H9 (cell line): ENCODE data around the gene NFATC4. TPM values are rescaled to one million over a fixed set of nuclear protein-coding genes. Genes with fewer than 3 reads are reported as not detected.

Experiments
- DNase-seq: peaks from one replicate; pipeline ENCODE4 v3.0.0-alpha.2; 2017
- H2AFZ ChIP-seq: one replicate; pipeline ENCODE4 v1.6.1; 2013; ENCODE audit warnings: mild to moderate bottlenecking, low read length, control low read depth, moderate library complexity
- H2AK5ac ChIP-seq: 2 replicates; pipeline ENCODE4 v1.6.1; 2013; ENCODE audit warnings: low read length, control low read depth, mixed read lengths; ENCODE audit not compliant: insufficient read length
- H2BK120ac ChIP-seq: one replicate; pipeline ENCODE4 v1.6.1; 2013; ENCODE audit warnings: low read depth, mild to moderate bottlenecking, low read length, control low read depth, inconsistent platforms; ENCODE audit not compliant: poor library complexity, severe bottlenecking
- H2BK12ac ChIP-seq: 2 replicates; pipeline ENCODE4 v1.6.1; 2013; ENCODE audit warnings: low read length, control low read depth, mixed read lengths, low read depth; ENCODE audit not compliant: insufficient read length
- H2BK15ac ChIP-seq: 2 replicates; pipeline ENCODE4 v1.6.1; 2013; ENCODE audit warnings: low read depth, low read length, control low read depth
- H2BK20ac ChIP-seq: one replicate; pipeline ENCODE4 v1.6.1; 2013; ENCODE audit warnings: low read depth, mild to moderate bottlenecking, low read length, control low read depth, inconsistent platforms; ENCODE audit not compliant: poor library complexity, severe bottlenecking
- H2BK5ac ChIP-seq: 2 replicates; pipeline ENCODE4 v1.6.1; 2013; ENCODE audit warnings: low read length, control low read depth, mixed read lengths; ENCODE audit not compliant: insufficient read length
- H3K14ac ChIP-seq: 2 replicates; pipeline ENCODE4 v1.6.1; 2013; ENCODE audit warnings: low read length, control low read depth; ENCODE audit not compliant: insufficient read depth
- H3K18ac ChIP-seq: 2 replicates; pipeline ENCODE4 v1.6.1; 2013; ENCODE audit warnings: low read depth, mild to moderate bottlenecking, mixed read lengths, low read length, control low read depth; ENCODE audit not compliant: insufficient read length
- H3K23ac ChIP-seq: 2 replicates; pipeline ENCODE4 v1.6.1; 2013; ENCODE audit warnings: low read length, control low read depth, mixed read lengths, low read depth; ENCODE audit not compliant: insufficient read length
- H3K23me2 ChIP-seq: 2 replicates; pipeline ENCODE4 v1.6.1; 2013; ENCODE audit warnings: low read depth, mild to moderate bottlenecking, mixed read lengths, low read length, control low read depth; ENCODE audit not compliant: insufficient read length, poor library complexity, severe bottlenecking
- H3K27ac ChIP-seq: 2 replicates; pipeline ENCODE4 v1.5.1; 2013; ENCODE audit warnings: low read length, control low read depth, mixed read lengths, low read depth; ENCODE audit not compliant: insufficient read length
- H3K27me3 ChIP-seq: 2 replicates; pipeline ENCODE4 v1.6.1; 2013; ENCODE audit warnings: low read length, control low read depth, inconsistent platforms; ENCODE audit not compliant: insufficient read depth
- H3K4ac ChIP-seq: 2 replicates; pipeline ENCODE4 v1.6.1; 2013; ENCODE audit warnings: low read depth, mild to moderate bottlenecking, control low read depth, inconsistent platforms, low read length, moderate library complexity
- H3K4me1 ChIP-seq: 2 replicates; pipeline ENCODE4 v1.6.1; 2013; ENCODE audit warnings: low read length, control low read depth, inconsistent platforms; ENCODE audit not compliant: insufficient read depth
- H3K4me2 ChIP-seq: 2 replicates; pipeline ENCODE4 v1.6.1; 2013; ENCODE audit warnings: low read length, control low read depth, mixed read lengths; ENCODE audit not compliant: insufficient read length, insufficient read depth
- H3K56ac ChIP-seq: 2 replicates; pipeline ENCODE4 v1.6.1; 2013; ENCODE audit warnings: low read depth, mild to moderate bottlenecking, mixed read lengths, low read length, control low read depth; ENCODE audit not compliant: insufficient read length
- H3K79me1 ChIP-seq: 2 replicates; pipeline ENCODE4 v1.6.1; 2013; ENCODE audit warnings: low read depth, mild to moderate bottlenecking, moderate library complexity, low read length, control low read depth, inconsistent platforms; ENCODE audit not compliant: insufficient read depth, poor library complexity, severe bottlenecking
- H3K79me2 ChIP-seq: 2 replicates; pipeline ENCODE4 v1.6.1; 2013; ENCODE audit warnings: low read length, control low read depth, inconsistent platforms; ENCODE audit not compliant: insufficient read depth
- H3K9ac ChIP-seq: 2 replicates; pipeline ENCODE4 v1.6.1; 2013; ENCODE audit warnings: low read length, control low read depth, mixed read lengths; ENCODE audit not compliant: insufficient read length; ENCODE audit errors: extremely low read depth
- H3K9me3 ChIP-seq: one replicate; pipeline ENCODE4 v1.6.1; 2013; ENCODE audit warnings: low read depth, low read length, inconsistent platforms; ENCODE audit not compliant: control insufficient read depth
- H3T11ph ChIP-seq: one replicate; pipeline ENCODE4 v1.6.1; 2013; ENCODE audit warnings: mild to moderate bottlenecking, low read length, control low read depth, inconsistent platforms
- H4K20me1 ChIP-seq: one replicate; pipeline ENCODE4 v1.6.1; 2013; ENCODE audit not compliant: control insufficient read depth, insufficient read length, insufficient read depth
- H4K5ac ChIP-seq: 2 replicates; pipeline ENCODE4 v1.6.1; 2013; ENCODE audit warnings: low read depth, mild to moderate bottlenecking, mixed read lengths, low read length, control low read depth; ENCODE audit not compliant: insufficient read length
- H4K8ac ChIP-seq: replicated peaks from 2 replicates; pipeline ENCODE4 v1.6.1; 2013; ENCODE audit warnings: low read length, control low read depth, mixed read lengths, low read depth; ENCODE audit not compliant: insufficient read length
- H4K91ac ChIP-seq: 2 replicates; pipeline ENCODE4 v1.6.1; 2013; ENCODE audit warnings: low read depth, mild to moderate bottlenecking, moderate library complexity, mixed read lengths, low read length, control low read depth; ENCODE audit not compliant: insufficient read length
- H3K27ac Mint-ChIP-seq, 3 experiments: 2 replicates in 2 of 3; 3 replicates in 1 of 3; pipeline ENCODE4 v1.8.0; 2020 to 2021; ENCODE audit warnings: mixed read lengths in 3 of 3, mild to moderate bottlenecking in 1 of 3, moderate library complexity in 1 of 3
- H3K27me3 Mint-ChIP-seq: 2 replicates; pipeline ENCODE4 v1.8.0; 2021; ENCODE audit warnings: low read depth, mild to moderate bottlenecking, moderate library complexity, mixed read lengths
- H3K36me3 Mint-ChIP-seq, 3 experiments: 2 replicates in 2 of 3; 3 replicates in 1 of 3; pipeline ENCODE4 v1.8.0; 2020 to 2021; ENCODE audit warnings: low read depth in 3 of 3, mixed read lengths in 3 of 3; ENCODE audit not compliant: insufficient read depth in 1 of 3
- H3K4me1 Mint-ChIP-seq, 2 experiments: 2 replicates each; pipeline ENCODE4 v1.8.0; 2020; ENCODE audit warnings: mixed read lengths in 2 of 2
- H3K4me3 Mint-ChIP-seq, 2 experiments: 2 replicates in 1 of 2; 3 replicates in 1 of 2; pipeline ENCODE4 v1.8.0; 2020 to 2021; ENCODE audit warnings: mild to moderate bottlenecking in 2 of 2, mixed read lengths in 2 of 2, moderate library complexity in 1 of 2
- H3K9me3 Mint-ChIP-seq, 2 experiments: 2 replicates in 1 of 2; 3 replicates in 1 of 2; pipeline ENCODE4 v1.8.0; 2020; ENCODE audit warnings: mild to moderate bottlenecking in 2 of 2, mixed read lengths in 2 of 2, moderate library complexity in 1 of 2
- CTCF ChIP-seq: fragments of 200-600 bp; sonication (generic); conservative IDR thresholded peaks from 3 replicates; pipeline ENCODE4 v1.8.0; 2021; ENCODE audit warnings: antibody characterized with exemption, mild to moderate bottlenecking
- WGBS: extraction: QIAGEN DNeasy Blood & Tissue Kit; methylation state at CpG from one replicate; pipeline ENCODE4 v1.1.7; 2013; ENCODE audit warnings: missing lambda C conversion rate, low lambda C conversion rate, mixed read lengths; ENCODE audit not compliant: insufficient read length; ENCODE audit errors: extremely low coverage; 5-methylcytosine and 5-hydroxymethylcytosine counted together
- total RNA-seq: library from RNA; stranded (reverse); gene quantifications from 2 replicates; pipeline ENCODE4 v1.2.1, GENCODE V29; 2021

NFATC4 gene
- total RNA-seq, 1 experiment from 2014 or later: 46.4 TPM

GRCh38 chr14:24409956-24410355, 42.0 kb downstream of the NFATC4 start:
- Histone ChIP-seq H3K23me2 (no peaks in the 10 kb centered on the region), H3K4me2 (no peak overlapping the region), H3K18ac (no peak overlapping the region), H3K4ac (no peak overlapping the region), H3K79me1 (no peaks in the 10 kb centered on the region), H2BK12ac (no peak overlapping the region), H2BK15ac (no peak overlapping the region), H3K23ac (no peak overlapping the region), H3K27me3 (no peaks in the 10 kb centered on the region), H2AFZ (no peak overlapping the region), H3K14ac (no peak overlapping the region), H3K9ac (no peak overlapping the region), H2AK5ac (no peak overlapping the region), H4K20me1 (no peaks in the 10 kb centered on the region), H3K4me1 (no peaks in the 10 kb centered on the region), H4K91ac (no peak overlapping the region), H3K56ac (no peak overlapping the region), H2BK120ac (no peak overlapping the region), H3T11ph (no peak overlapping the region), H3K79me2 (no peaks in the 10 kb centered on the region), H4K8ac (no peak overlapping the region), H3K27ac (no peak overlapping the region), H2BK20ac (no peak overlapping the region), H2BK5ac (no peak overlapping the region), H4K5ac (no peak overlapping the region), H3K9me3 (no peaks in the 10 kb centered on the region)
- H3K27ac Mint-ChIP-seq: no peak overlapping the region
- no peaks in the 10 kb centered on the region for H3K9me3 Mint-ChIP-seq
- TF ChIP-seq CTCF: no peak
- DNase-seq: peak; percentile 16
- no peak overlapping the region for H3K4me3 Mint-ChIP-seq
- no CpG with 5 or more reads among the region's 10 CpGs for WGBS
- peaks cover 1 to 3% of the 10 kb centered on the region in 2 experiments for H3K4me1 Mint-ChIP-seq
- no peaks in the 10 kb centered on the region for H3K27me3 Mint-ChIP-seq
- peaks cover 9 to 34% (median 23%) of the 10 kb centered on the region in 3 experiments; a peak in 6 of 7 replicates for H3K36me3 Mint-ChIP-seq
